Measurements from ENCODE around the gene ACTR1A.
"Not testable (repeated sequence)": the region's sequence is repeated elsewhere in the genome, so short reads cannot be mapped to it uniquely, and the experiment has no call there.

Gene ACTR1A

DNA sequence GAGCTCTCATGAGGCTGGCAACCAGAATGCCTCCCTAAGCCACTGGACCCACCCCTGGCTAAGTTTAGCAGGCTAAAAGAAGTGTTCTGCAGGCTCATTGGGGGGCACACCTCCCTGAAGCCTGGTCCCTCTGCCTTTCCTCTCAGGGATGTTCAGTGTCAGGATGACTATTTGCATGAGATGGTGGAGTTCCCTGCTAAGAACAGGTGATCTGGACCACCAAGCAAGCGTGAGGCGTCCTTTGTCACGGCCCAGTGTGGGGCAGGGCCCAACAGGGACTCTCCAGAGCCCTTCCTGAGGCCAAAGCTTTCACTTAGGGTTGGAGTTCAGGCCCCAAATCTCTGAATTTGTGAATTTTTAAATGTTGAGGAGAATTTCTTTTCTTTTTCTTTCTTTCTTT is 13.2 kb upstream of the ACTR1A start:
- DNase-seq (ENCODE audit: low read depth, low spot score), result no peak

DNA sequence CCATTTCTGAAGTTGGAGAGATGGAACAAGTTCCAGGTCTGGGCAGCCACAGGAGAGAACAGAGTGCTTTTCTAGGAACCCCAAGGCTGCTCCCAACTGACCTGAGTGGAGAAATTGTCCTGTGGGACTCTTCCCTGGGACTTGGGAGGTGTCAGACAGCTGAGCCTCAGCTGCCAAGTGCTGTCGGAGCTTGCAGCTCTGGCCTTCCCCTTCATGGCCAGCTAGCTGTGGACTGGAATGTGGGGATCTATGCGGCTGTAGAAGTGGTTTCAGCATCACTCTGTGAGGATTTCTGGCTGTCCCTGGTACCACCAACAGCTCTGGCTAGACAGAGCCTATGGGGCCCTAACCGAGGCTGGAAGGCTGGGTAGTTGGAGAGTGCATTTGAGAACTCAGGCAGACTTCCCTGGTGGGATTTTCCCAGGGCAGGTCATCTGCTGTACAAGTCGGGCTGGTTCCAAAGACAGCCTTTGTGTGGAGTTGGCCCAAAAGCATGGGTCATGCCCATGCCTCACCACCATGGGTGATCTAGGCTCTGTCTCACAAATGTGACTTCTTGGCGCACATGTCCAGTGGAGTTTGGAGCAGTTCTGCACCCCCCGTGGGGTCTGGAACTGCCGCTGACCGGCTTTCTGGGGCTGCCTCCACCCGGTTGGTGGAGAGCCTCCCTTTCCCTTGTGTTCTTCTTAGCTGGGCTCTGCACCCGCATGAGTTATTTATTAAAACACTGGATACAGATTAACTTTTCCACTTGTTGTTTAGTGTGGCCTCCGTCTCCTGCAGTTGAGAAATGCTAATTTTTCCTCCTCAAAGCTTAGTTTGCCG is 12.2 kb upstream of the ACTR1A start:
- DNase-seq (ENCODE audit: low read depth, low spot score), result no peak

- DNase-seq (ENCODE audit: low read depth, low spot score), result no peak
These were observed 9.2 kb upstream of the ACTR1A start for GRCh38 chr10:102511583-102512274.

DNA sequence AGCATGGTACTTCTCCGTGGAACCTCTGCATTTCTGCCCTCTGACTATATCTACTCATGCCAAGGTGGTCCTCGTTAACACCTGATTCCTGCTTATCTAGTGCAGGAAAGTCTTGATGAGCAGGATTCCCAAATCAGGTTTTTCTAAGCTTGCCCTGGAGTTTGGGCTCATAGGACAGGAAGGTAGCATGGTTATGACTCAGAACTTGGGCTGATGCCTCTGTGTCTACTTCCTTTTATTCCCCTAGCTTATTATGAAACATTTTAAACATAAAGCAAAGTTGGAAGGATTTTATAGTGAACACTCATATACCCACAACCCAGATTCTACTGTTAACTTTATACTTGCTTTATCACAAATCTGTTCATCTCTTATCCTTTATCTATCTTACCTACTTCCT is 6.9 kb upstream of the ACTR1A start:
- DNase-seq (ENCODE audit: low read depth, low spot score), result no peak

DNA sequence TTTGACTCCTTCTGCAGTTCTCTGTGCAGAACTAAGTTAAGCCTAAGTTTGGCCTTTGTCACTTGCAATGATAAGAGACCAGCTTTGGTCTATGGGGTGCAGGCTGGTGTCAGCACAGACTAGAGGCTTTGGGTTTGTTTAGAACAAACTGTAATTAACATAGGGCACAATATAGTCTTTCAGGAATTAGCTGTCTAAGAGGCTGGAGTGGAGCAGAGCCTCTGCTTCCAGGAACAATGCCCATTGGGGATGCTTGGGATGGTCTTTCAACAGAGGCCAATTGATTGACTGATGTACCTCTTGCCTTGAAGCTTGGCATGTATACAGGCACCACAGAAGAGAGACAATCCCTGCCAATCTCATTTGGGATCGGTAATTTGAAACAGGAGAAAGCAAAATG is 6.0 kb upstream of the ACTR1A start:
- no peak for DNase-seq (ENCODE audit: low read depth, low spot score)

- no peak for DNase-seq (ENCODE audit: low read depth, low spot score)
These were observed 5.0 kb upstream of the ACTR1A start for GRCh38 chr10:102507521-102507920.

DNA sequence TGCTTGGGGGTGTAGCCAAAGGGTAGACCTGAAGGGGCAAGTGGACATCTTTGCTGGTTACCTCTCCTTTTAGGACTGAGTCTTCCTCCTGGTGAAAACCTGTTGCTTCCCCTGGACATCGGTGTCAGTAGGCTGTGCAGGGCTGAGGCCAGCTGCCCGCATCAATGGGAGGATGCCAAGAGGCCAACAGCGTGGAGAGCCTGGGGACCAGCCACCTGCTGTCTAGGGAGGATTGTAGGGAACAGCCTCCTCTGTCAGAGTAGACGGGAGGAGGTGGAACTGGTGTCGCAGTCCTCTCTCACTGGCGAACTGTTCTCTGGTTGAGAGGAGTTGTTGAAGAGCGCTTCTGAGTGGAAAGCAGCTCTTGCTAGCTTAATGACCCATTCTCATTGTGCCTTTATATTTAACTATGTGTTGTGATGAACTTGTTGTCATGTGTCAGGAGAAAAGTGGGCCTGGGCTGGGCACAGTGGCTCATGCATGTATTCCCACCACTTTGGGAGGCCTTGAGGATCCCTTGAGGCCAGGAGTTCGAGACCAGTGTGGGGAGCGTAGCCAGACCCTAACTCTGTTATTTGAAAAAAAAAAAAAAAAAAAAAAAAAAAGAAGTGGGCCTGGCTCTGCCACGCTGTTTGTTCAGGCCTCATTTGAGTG is 3.1 kb upstream of the ACTR1A start:
- DNase-seq (ENCODE audit: low read depth, low spot score), result no peak

GRCh38 chr10:102504976-102505300 is 2.4 kb upstream of the ACTR1A start:
- no peak for DNase-seq (ENCODE audit: low read depth, low spot score)

DNA sequence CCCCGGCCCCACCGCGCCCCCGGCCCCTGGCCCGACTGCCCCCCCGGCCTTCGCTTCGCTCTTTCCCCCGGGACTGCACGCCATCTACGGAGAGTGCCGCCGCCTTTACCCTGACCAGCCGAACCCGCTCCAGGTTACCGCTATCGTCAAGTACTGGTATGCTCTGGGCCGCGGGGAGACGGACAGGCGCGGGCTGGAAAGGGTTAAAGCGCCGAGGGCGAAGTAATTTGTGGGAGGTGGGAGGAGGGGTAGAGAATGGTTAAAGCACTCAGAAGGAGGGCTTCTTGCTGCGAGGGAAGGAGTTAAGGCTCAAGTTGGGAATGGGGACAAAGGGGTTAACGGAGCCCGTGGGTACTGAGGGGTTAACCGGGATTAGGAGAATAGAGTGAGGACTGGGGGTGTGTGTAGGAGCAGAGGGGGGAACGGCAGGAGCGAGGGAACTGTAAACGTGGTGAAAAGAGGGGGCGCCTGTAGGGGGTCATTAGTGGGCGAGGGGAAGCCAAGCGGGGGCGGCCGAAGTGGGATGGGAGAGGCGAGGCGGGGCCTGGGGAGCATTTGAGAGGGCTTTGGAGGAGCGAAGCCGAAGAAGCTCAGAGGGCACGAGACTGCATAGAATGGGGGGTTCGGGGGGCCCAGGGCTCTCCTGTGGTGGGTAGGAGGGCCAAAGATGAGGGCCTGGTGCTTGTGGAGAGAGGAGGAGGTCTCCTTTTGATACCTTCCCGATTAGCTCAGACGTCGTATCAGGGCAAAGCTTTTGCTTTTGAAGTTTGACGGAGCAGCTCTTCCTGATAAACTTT is 1.9 kb upstream of the ACTR1A start:
- DNase-seq (ENCODE audit: low read depth, low spot score), result no peak

DNA sequence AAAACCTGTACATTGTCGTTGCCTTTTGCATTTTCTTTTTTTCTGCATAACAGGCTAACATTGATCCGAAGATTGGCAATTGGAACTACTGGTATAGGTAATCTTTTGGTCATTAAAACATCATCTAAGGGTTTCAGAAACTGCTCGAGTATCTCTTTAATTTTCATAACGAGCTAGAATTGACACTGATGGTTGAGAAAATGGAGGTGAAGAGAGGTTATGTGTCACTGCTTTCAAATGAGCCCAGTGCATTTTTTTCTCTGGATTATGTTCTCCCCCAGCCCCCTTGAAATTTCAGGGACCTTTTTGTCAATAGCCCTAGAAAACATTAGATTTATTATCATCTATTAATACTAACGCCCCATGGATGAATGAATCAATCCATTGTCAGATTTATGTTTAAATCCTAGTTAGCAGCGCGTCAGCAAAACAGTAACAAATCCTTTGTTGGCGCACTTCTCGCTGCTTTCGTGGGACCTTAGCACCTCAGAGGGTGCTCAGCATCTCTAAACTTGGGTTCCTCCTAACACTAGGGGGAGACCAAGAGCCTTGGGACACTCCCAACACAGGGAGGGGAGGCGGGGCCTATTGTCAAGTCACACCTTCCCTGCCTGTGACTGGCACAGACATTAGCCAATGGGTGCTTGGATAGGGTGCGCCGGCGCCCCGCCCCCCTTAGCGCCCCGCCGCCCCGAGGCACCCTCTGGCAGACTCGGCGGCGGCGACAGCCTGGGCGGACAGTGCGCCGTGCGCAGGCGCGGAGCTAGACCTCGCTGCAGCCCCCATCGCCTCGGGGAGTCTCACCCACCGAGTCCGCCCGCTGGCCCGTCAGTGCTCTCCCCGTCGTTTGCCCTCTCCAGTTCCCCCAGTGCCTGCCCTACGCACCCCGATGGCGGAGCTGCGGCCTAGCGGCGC is 1.0 kb upstream of the ACTR1A start, which contains the start of gene SUFU:
Gene SUFU, plus strand, starts transcription at position 709 of the 915 bp plus-strand sequence. Its CDS starts 181 bp downstream, at position 890.
- peak; percentile 90 for DNase-seq (ENCODE audit: low read depth, low spot score)

GRCh38 chr10:102502029-102502336 is 529 bp downstream of the ACTR1A start:
- DNase-seq (ENCODE audit: low read depth, low spot score), result peak; percentile 93

GRCh38 chr10:102501201-102502028 is 1.1 kb downstream of the ACTR1A start:
- DNase-seq (ENCODE audit: low read depth, low spot score), result no peak

- DNase-seq (ENCODE audit: low read depth, low spot score), result not testable (repeated sequence)
These were observed 1.8 kb downstream of the ACTR1A start for GRCh38 chr10:102500686-102501085.

- no peak for DNase-seq (ENCODE audit: low read depth, low spot score)
These were observed 3.2 kb downstream of the ACTR1A start for GRCh38 chr10:102499356-102499755.

GRCh38 chr10:102497545-102497944 is 5.0 kb downstream of the ACTR1A start:
- no peak for DNase-seq (ENCODE audit: low read depth, low spot score)

GRCh38 chr10:102493771-102494170 is 8.7 kb downstream of the ACTR1A start:
- DNase-seq (ENCODE audit: low read depth, low spot score), result no peak

DNA sequence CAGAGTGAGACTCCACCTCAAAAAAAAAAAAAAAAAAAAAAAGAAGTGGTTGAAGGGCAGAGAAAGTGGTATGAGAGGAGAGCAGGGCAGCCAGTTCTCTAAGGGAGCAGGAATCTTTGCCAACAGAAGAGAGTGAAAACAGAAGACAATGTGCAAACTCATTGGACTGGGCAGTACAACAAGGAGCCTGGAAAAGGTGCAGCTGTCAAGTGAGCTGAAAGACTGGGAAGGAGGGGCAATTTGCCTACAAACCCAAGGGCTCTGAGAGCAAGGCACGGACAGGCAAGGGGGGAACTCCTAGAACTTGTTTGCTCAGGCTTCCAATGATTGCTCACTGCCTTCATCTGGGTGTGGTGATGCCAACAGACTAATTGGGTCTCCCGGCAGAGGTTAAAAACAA is 9.5 kb downstream of the ACTR1A start:
- no peak for DNase-seq (ENCODE audit: low read depth, low spot score)

DNA sequence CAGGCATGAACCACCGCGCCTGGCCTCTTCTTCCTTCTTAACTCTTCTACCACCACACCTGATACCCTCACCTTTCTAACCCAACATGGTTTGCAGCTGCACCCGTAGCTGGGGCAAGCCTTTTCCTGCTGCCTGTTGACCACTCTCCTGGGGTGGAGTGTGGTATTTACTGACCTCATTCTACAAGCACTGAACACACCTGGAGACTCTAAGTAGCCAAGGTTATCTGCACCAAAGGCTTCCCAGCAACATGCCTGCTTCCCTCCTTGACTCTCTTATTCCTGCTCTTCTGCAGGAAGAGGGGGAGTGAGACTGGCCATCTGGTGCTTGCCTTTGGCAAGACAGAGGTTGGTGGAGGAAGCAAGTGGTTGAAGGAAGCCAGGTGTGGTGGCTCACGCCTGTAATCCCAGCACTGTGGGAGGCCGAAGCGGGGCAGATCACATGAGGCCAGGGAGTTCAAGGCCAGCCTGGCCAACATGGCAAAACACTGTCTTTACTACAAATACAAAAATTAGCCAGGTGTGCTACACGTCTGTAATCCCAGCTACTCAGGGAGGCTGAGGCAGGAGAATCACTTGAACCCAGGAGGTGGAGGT is 10.1 kb downstream of the ACTR1A start:
- DNase-seq (ENCODE audit: low read depth, low spot score), result no peak

DNA sequence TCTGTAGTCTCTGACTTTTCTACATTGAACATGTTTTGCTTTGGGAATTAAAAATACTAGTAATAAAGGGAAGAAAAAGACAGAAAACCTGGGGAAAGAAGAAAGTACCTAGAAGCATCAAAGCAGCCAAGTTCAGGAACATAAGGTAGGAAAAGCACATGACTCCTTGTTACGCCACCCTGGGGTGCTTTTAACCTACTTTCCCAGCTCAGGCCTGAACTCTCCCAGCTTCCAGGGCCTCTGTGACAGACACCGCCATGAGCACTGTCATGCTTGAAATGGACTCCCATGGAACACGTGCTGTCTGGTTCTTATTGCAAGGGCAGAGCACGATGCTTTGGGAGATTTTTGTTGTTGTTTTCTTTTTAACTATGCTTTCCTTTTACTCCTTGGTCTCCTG is 11.4 kb downstream of the ACTR1A start:
- no peak for DNase-seq (ENCODE audit: low read depth, low spot score)

All from iPS DF 19.7 (cell line).